ENCODE results near the gene UGT3A2. TPM values are rescaled to one million over a fixed set of nuclear protein-coding genes. Genes with fewer than 3 reads are reported as not detected.
"Not testable (repeated sequence)": the region's sequence is repeated elsewhere in the genome, so short reads cannot be mapped to it uniquely, and the experiment has no call there.

UGT3A2 gene
- total RNA-seq, 2 experiments from 2014 or later = not detected

DNA sequence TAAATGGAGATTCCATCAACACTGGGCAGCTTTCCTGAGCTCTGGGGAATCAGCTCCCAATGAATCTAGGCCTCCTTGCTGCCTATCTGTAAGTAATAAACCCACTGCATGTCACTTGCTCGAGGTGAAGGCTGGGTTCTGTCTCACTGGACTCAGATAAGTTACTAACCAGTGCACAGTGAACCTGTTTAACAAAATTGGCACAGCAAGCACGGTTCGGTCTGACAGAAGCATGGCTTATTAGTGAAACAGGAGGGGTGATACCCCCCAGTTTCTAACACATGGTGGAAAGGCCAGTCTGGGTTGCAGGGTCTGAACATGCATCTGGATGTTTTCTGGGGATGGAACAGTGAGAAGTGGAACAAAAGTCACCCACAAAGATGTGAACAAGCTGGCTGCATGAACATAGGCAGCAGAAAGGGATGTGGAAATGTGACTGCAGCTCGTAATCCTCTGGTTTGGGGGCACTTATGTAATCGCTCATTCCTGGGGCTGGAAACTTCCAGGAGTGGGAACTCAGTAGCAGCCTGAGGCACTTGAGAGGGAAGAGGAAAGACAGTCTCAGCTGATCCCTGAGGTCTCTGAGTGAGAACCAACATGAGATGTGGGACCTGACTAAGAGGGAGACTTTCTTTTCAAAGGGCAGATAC, 37.7 kb downstream of the UGT3A2 start:
- no peaks in the 10 kb centered on the region for H3K4me1 Mint-ChIP-seq
- ChIA-PET CTCF (no interaction called here), POLR2A (no interaction called here)
- no peak overlapping the region for H3K27ac Mint-ChIP-seq
- intact Hi-C loops (cut with DNase I, micrococcal nuclease) = no loop called here
- ATAC-seq = no peak
- no peaks in the 10 kb centered on the region for H3K36me3 Mint-ChIP-seq (ENCODE audit: low read depth)
- no peaks in the 10 kb centered on the region for H3K9me3 Mint-ChIP-seq (ENCODE audit: low read depth)
- H3K4me3 Mint-ChIP-seq = no peak overlapping the region
- peaks cover 1% of the 10 kb centered on the region for H3K27me3 Mint-ChIP-seq
- DNase-seq = no peak

DNA sequence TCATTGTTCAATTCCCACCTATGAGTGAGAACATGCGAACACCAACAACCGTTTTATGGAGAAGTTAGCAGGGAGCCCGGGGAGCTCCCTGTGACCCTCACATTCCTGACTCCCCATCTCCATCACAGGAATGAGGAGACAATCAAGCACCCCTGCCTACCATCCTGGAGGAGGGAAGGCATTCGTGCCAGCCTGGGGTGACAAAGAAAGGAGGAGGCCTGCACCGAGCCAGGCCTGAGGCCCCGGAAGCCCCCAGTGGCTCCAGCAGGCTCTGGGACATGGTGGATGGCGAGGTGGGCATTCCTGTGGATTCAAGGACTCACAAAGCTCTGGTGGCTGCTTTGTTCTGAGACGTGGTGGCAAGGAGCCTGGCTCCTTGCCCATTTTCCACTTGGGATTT, 39.0 kb downstream of the UGT3A2 start:
- intact Hi-C loops (cut with DNase I, micrococcal nuclease) = no loop called here
- Mint-ChIP-seq H3K4me3 (no peak overlapping the region), H3K36me3 (ENCODE audit: low read depth) (no peaks in the 10 kb centered on the region), H3K27ac (no peak overlapping the region), H3K4me1 (no peaks in the 10 kb centered on the region), H3K27me3 (peaks cover 1% of the 10 kb centered on the region), H3K9me3 (ENCODE audit: low read depth) (no peaks in the 10 kb centered on the region)
- no peak for ATAC-seq
- ChIA-PET POLR2A (no interaction called here), CTCF (no interaction called here)
- DNase-seq = no peak

DNA sequence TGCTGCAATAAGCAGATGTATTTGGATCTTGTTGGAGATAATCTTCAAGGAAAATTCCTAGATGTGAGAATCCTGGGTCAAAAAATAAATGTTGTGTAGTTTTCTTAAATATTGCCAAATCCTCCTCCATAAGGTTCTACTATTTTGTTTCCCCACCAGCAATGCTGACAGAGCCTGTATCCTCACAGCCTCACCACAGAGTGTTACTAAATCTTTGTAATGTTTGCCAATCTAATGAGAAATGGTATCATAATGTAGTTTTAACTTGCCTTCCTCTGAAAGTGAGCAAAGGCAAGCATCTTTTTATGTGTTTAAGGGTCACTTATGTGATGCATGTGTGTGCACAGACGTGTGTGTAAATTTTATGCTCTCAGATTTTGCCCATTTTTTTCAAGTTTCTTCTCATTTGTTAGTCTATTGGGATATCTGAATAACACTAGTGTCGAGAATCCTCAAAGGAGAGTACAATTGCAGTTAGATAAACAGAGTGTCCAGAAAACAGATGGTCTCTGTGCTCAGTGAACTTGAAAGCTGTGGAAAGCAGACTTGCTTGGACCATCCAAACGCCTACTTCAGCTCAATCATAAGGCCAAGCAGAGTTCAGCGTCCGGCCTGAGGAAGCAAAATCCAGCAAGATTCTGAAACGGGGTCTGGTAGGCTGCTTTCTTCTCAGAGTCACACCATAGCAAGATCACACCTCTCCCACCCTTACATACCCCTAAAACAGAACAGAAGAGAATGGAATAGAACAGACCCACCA, 39.8 kb downstream of the UGT3A2 start:
- ChIA-PET CTCF (no interaction called here), POLR2A (no interaction called here)
- intact Hi-C loops (cut with DNase I, micrococcal nuclease) = no loop called here

DNA sequence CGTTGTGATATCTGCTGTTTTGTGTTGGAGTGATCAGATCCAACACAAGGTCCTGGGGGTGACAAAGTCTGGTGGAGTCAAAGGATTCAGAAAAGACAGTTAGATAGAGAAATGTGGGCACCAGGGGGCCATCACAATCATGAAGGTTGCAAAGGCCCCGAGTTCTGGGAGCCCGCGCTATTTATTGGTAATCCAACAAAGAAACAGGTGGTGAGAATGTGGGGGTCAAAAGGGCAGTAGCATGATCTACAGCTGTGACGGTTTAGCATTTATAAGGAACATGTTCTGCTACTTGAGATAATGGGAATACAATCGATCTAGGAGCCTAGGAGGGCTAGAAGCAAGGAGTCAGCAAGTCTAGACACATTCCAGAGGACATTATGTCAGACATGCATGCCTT, 44.4 kb downstream of the UGT3A2 start:
- ATAC-seq; H3K9me3 Mint-ChIP-seq (ENCODE audit: low read depth); POLR2A ChIA-PET; H3K36me3 Mint-ChIP-seq (ENCODE audit: low read depth); H3K4me1 Mint-ChIP-seq; H3K4me3 Mint-ChIP-seq; DNase-seq; H3K27me3 Mint-ChIP-seq; CTCF ChIA-PET; H3K27ac Mint-ChIP-seq; intact Hi-C loops (cut with DNase I, micrococcal nuclease): not testable (repeated sequence)

More for the DNA sequence above, 39.8 kb downstream of the UGT3A2 start:
- Mint-ChIP-seq H3K36me3 (ENCODE audit: low read depth) (no peaks in the 10 kb centered on the region), H3K4me1 (no peaks in the 10 kb centered on the region), H3K4me3 (no peak overlapping the region), H3K27me3 (peaks cover 1% of the 10 kb centered on the region), H3K9me3 (ENCODE audit: low read depth) (no peaks in the 10 kb centered on the region), H3K27ac (no peak overlapping the region)
- ATAC-seq = no peak
- no peak for DNase-seq

DNA sequence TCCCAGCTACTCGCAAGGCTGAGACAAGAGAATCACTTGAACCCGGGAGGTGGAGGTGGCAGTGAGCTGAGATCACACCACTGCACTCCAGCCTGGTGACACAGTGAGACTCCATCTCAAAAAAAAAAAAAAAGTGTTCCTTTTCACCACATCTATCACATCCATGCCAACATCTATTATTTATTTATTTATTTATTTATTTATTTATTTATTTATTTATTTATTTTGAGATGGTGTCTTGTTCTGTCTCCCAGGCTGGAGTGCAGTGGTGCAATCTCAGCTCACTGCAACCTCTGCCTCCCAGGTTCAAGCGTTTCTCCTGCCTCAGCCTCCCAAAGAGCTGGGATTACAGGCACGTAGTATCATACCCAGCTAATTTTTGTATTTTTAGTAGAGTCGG, 47.1 kb downstream of the UGT3A2 start:
- H3K27me3 Mint-ChIP-seq; H3K4me3 Mint-ChIP-seq; H3K27ac Mint-ChIP-seq; POLR2A ChIA-PET; DNase-seq; intact Hi-C loops (cut with DNase I, micrococcal nuclease); ATAC-seq; H3K4me1 Mint-ChIP-seq; CTCF ChIA-PET; H3K36me3 Mint-ChIP-seq (ENCODE audit: low read depth): not testable (repeated sequence)
- H3K9me3 Mint-ChIP-seq (ENCODE audit: low read depth) = peaks cover 12% of the 10 kb centered on the region

DNA sequence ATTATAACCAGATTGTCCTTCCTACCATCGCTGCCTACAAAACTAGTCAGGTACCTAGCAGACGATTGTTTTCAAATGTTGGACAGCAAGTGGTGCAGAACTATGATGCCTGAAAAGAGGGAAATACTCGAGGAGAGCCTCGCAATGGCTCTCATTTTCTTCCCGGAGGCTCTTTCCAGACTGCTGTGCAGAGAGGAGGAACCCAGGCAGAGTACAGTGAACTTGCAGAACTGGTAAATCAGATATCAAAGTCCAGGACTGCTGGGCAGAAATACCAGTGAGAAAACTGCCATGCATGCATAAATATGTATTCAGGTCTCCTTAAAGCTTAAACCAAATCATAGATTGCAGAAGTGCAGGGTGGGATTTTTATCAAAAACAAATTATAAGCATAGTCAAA, 49.1 kb downstream of the UGT3A2 start:
- DNase-seq (no peak), ATAC-seq (no peak)
- H3K36me3 Mint-ChIP-seq (ENCODE audit: low read depth) = no peaks in the 10 kb centered on the region
- no peak overlapping the region for H3K4me3 Mint-ChIP-seq
- intact Hi-C loops (cut with DNase I, micrococcal nuclease) = no loop called here
- H3K27ac Mint-ChIP-seq = no peak overlapping the region
- H3K9me3 Mint-ChIP-seq (ENCODE audit: low read depth) = peaks cover 20% of the 10 kb centered on the region
- CTCF ChIA-PET = no interaction called here
- no peaks in the 10 kb centered on the region for H3K27me3 Mint-ChIP-seq
- no peaks in the 10 kb centered on the region for H3K4me1 Mint-ChIP-seq
- POLR2A ChIA-PET = no interaction called here

DNA sequence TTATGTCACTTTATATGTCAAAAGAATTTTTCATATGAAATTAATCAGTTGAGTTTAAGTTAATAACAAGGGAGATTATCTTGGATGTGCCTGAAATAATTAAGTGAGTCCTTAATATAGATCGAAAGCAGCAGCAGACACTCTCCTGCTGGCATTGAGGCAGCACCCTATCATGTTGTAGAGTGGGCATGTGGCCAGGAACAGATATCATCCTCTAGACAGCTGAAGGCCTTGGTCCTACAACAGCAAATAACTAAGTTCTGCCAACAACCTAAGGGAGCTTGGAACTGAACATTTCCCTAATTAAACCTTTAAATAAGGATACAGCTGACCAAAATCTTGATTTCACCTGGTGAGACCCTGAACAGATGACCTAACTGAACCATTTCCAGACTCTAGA, 49.7 kb downstream of the UGT3A2 start:
- intact Hi-C loops (cut with DNase I, micrococcal nuclease) = no loop called here
- Mint-ChIP-seq H3K4me1 (no peaks in the 10 kb centered on the region), H3K4me3 (no peak overlapping the region), H3K27ac (no peak overlapping the region), H3K36me3 (ENCODE audit: low read depth) (no peaks in the 10 kb centered on the region), H3K9me3 (ENCODE audit: low read depth) (peaks cover 23% of the 10 kb centered on the region), H3K27me3 (no peaks in the 10 kb centered on the region)
- CTCF ChIA-PET = no interaction called here
- ATAC-seq (no peak), DNase-seq (no peak)
- POLR2A ChIA-PET = no interaction called here

DNA sequence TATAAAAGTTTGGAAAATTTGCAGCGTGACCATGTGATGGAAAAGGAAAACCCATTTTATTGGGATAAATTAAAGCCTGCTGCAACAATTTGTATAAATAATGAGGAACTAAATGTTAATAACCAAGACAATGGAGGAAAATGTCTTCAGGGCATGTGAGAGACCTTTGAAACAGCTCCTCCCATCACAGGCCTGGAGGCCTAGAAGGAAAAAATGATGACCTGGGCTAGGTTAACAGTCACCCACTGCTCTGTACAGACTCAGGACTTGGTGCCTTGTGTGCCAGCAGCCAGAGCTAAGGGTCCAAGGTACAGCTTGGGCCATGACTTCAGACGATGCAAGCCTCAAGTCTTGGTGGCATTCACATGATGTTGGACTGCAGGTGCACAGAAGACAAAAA, 53.5 kb downstream of the UGT3A2 start:
- no peak for ATAC-seq
- ChIA-PET CTCF (no interaction called here), POLR2A (no interaction called here)
- no peaks in the 10 kb centered on the region for H3K27me3 Mint-ChIP-seq
- H3K9me3 Mint-ChIP-seq (ENCODE audit: low read depth) = peaks cover 28% of the 10 kb centered on the region
- DNase-seq = no peak
- no peaks in the 10 kb centered on the region for H3K36me3 Mint-ChIP-seq (ENCODE audit: low read depth)
- H3K4me3 Mint-ChIP-seq = no peak overlapping the region
- H3K27ac Mint-ChIP-seq = no peak overlapping the region
- H3K4me1 Mint-ChIP-seq = no peaks in the 10 kb centered on the region
- intact Hi-C loops (cut with DNase I, micrococcal nuclease) = no loop called here

DNA sequence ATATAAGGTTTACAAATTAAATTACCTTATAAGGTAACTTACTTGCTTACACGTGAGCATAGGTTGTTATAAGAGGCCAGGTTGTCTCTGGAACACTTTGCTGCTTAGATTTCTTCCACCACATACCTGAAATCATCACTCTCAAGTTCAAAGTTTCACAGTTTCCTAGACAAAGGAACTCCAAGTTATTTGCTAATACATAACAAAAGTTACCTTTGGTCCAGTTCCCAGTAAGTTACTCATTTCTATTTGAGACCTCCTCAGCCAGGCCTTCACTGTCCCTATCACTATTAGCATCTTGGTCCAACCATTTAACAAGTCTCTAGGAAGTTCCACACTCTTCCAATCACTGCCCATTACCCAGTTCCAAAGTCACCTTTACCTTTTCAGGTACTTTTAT, 57.0 kb downstream of the UGT3A2 start:
- H3K36me3 Mint-ChIP-seq (ENCODE audit: low read depth) = no peaks in the 10 kb centered on the region
- ChIA-PET CTCF (interaction anchor here (0.9 kb wide), 1 partner anchor 27 kb away, joined by 3 read pairs; no protein-coding TSS in a partner anchor), POLR2A (no interaction called here)
- H3K4me3 Mint-ChIP-seq = no peak overlapping the region
- H3K27ac Mint-ChIP-seq = no peak overlapping the region
- DNase-seq = no peak
- peaks cover 16% of the 10 kb centered on the region for H3K9me3 Mint-ChIP-seq (ENCODE audit: low read depth)
- intact Hi-C loops (cut with DNase I, micrococcal nuclease) = no loop called here
- no peaks in the 10 kb centered on the region for H3K4me1 Mint-ChIP-seq
- ATAC-seq = no peak
- H3K27me3 Mint-ChIP-seq = no peaks in the 10 kb centered on the region

DNA sequence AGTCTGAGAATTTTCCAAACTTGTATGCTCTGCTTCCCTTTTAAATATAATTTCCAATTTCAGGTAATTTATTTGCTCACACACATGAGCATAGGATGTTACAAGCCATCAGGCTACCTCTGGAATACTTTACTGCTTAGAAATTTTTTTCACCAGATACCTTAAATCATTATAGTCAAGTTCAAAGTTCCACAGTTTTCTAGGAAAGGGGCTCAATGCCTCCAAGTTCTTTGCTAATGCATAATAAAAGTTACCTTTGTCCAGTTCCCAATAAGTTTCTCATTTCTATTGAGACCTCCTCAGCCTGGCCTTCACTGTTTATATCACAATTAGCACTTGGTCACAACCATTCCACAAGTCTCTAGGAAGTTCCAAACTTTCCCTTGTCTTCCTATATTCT, 59.3 kb downstream of the UGT3A2 start:
- H3K36me3 Mint-ChIP-seq (ENCODE audit: low read depth) = no peaks in the 10 kb centered on the region
- no peak for DNase-seq
- H3K4me1 Mint-ChIP-seq = no peaks in the 10 kb centered on the region
- CTCF ChIA-PET = no interaction called here
- peaks cover 5% of the 10 kb centered on the region for H3K9me3 Mint-ChIP-seq (ENCODE audit: low read depth)
- POLR2A ChIA-PET = no interaction called here
- H3K4me3 Mint-ChIP-seq = no peak overlapping the region
- H3K27me3 Mint-ChIP-seq = peaks cover 4% of the 10 kb centered on the region
- intact Hi-C loops (cut with DNase I, micrococcal nuclease) = no loop called here
- H3K27ac Mint-ChIP-seq = no peak overlapping the region
- no peak for ATAC-seq

DNA sequence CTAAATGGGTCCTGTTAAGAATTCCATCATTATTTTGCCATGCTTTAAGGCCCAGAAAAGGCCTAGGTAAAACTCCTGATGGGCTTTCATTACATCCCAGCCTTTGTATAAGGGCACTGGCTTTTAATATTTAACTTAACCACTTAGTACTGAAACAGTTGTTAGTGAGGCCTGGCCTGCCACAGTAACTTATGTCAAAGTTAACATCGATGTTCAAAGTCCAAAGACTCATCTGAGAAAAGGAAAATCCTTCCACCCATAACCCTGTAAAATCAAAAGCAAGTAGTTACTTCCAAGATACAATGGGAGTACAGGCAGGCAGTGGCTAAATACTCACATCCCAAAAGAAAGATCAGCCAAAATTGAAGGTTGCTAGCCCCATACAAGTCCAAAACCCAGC, 60.5 kb downstream of the UGT3A2 start:
- Mint-ChIP-seq H3K9me3 (ENCODE audit: low read depth) (peaks cover 5% of the 10 kb centered on the region), H3K27ac (no peak overlapping the region), H3K4me1 (no peaks in the 10 kb centered on the region), H3K27me3 (peaks cover 4% of the 10 kb centered on the region), H3K36me3 (ENCODE audit: low read depth) (no peaks in the 10 kb centered on the region), H3K4me3 (no peak overlapping the region)
- POLR2A ChIA-PET = no interaction called here
- CTCF ChIA-PET = no interaction called here
- ATAC-seq (no peak), DNase-seq (no peak)
- intact Hi-C loops (cut with DNase I, micrococcal nuclease) = no loop called here

DNA sequence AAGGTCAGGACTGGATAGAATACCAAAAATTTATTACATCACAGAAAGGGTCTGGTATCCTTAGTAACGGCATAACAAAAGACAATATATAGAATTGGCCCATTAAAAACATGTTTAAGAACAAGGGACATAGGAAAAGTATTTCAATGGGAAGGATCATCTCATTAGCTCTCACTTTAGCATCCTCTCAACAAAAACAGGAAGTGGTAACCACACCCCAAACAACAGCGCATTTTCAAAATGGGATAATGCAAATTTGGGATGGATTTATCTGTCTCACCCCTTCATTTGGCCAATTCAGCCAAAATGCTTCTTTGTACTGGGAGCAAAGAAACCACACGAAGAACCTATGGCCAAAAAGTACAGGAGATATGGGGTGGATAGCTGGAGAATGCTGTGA, 65.7 kb downstream of the UGT3A2 start:
- Mint-ChIP-seq H3K4me3 (no peak overlapping the region), H3K36me3 (ENCODE audit: low read depth) (no peaks in the 10 kb centered on the region), H3K4me1 (no peaks in the 10 kb centered on the region), H3K9me3 (ENCODE audit: low read depth) (no peaks in the 10 kb centered on the region), H3K27ac (no peak overlapping the region), H3K27me3 (peaks cover 5% of the 10 kb centered on the region)
- intact Hi-C loops (cut with DNase I, micrococcal nuclease) = no loop called here
- DNase-seq = no peak
- ChIA-PET CTCF (interaction anchor here (0.6 kb wide), 1 partner anchor 399 kb away, joined by 3 read pairs; no protein-coding TSS in a partner anchor), POLR2A (no interaction called here)
- no peak for ATAC-seq

Measured in activated CD4-positive, alpha-beta T cell treated with anti-CD3 and anti-CD28 coated beads for 36 hours (primary cell).